Lower leg skin (tissue), 3 donors: ENCODE measurements around the gene UBAP2.

Experiments used
- POLR2A ChIP-seq, 2 donors: fragments of 450-650 bp; IDR thresholded peaks; one replicate each; pipeline ENCODE4 v1.6.1; 2016 to 2017; ENCODE audit warnings: antibody characterized with exemption in 2 of 2, mild to moderate bottlenecking in 1 of 2, moderate library complexity in 1 of 2
- TF ChIP-seq, protein P1 (sequence below), 3 donors: fragments of 450-650 bp; IDR thresholded peaks; one replicate each; pipeline ENCODE4 v1.5.1; 2016; ENCODE audit warnings: antibody characterized with exemption in 3 of 3, mild to moderate bottlenecking in 3 of 3, moderate library complexity in 2 of 3

- TF ChIP-seq, protein P1, sequence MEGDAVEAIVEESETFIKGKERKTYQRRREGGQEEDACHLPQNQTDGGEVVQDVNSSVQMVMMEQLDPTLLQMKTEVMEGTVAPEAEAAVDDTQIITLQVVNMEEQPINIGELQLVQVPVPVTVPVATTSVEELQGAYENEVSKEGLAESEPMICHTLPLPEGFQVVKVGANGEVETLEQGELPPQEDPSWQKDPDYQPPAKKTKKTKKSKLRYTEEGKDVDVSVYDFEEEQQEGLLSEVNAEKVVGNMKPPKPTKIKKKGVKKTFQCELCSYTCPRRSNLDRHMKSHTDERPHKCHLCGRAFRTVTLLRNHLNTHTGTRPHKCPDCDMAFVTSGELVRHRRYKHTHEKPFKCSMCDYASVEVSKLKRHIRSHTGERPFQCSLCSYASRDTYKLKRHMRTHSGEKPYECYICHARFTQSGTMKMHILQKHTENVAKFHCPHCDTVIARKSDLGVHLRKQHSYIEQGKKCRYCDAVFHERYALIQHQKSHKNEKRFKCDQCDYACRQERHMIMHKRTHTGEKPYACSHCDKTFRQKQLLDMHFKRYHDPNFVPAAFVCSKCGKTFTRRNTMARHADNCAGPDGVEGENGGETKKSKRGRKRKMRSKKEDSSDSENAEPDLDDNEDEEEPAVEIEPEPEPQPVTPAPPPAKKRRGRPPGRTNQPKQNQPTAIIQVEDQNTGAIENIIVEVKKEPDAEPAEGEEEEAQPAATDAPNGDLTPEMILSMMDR (IDR thresholded peaks at IDR 0.05), result no peak
- TF ChIP-seq POLR2A (IDR thresholded peaks at IDR 0.05), result no peak
These were observed 10.6 kb upstream of the UBAP2 start for GRCh38 chr9:34059281-34059680.
